ENCODE results near the gene KLHL36. TPM values are rescaled to one million over a fixed set of nuclear protein-coding genes. Genes with fewer than 3 reads are reported as not detected.

KLHL36 gene
- total and polyA plus RNA-seq, 9 donors = 20.7 to 94.9 (median 55.9) TPM

DNA sequence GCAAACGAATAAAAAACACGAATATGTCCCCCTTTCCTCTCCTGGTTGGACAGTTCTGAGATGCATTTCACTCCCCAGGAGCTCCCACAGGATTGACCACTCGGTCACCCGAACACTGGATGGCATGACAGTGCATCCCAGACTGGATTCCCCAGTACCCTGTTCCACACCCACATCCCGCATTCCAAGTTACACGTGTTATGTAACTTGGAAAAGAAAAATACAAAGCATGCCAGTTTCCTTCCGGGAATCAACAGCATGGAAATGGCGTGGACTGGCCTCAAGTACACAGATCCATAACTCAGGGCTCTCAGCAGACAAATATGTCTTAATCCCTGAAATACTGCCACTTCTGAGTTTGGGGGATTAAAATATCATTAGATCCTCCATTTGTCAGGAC lies 12.6 kb upstream of the KLHL36 start:
- no peak for TF ChIP-seq POLR2A (IDR thresholded peaks at IDR 0.05)
- no peak for TF ChIP-seq EP300 (IDR thresholded peaks at IDR 0.05)
- TF ChIP-seq, protein P1, sequence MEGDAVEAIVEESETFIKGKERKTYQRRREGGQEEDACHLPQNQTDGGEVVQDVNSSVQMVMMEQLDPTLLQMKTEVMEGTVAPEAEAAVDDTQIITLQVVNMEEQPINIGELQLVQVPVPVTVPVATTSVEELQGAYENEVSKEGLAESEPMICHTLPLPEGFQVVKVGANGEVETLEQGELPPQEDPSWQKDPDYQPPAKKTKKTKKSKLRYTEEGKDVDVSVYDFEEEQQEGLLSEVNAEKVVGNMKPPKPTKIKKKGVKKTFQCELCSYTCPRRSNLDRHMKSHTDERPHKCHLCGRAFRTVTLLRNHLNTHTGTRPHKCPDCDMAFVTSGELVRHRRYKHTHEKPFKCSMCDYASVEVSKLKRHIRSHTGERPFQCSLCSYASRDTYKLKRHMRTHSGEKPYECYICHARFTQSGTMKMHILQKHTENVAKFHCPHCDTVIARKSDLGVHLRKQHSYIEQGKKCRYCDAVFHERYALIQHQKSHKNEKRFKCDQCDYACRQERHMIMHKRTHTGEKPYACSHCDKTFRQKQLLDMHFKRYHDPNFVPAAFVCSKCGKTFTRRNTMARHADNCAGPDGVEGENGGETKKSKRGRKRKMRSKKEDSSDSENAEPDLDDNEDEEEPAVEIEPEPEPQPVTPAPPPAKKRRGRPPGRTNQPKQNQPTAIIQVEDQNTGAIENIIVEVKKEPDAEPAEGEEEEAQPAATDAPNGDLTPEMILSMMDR (IDR thresholded peaks at IDR 0.05) = no peak
- peaks cover 12% of the 10 kb centered on the region for H3K4me1 ChIP-seq (ENCODE audit: insufficient read depth)
- H3K27me3 ChIP-seq = no peaks in the 10 kb centered on the region
- peak overlapping the region in 1 of 2 donors; percentile 10 for H3K27ac ChIP-seq
- H3K36me3 ChIP-seq = no peaks in the 10 kb centered on the region
- no peaks in the 10 kb centered on the region for H3K9me3 ChIP-seq
- 45 to 56% (median 47%) methylated on average over 8 of the region's 8 CpGs for WGBS, 3 donors
- no peak for DNase-seq
- intact Hi-C loops (cut with DNase I) = no loop called here
- no peak overlapping the region for H3K4me3 ChIP-seq

DNA sequence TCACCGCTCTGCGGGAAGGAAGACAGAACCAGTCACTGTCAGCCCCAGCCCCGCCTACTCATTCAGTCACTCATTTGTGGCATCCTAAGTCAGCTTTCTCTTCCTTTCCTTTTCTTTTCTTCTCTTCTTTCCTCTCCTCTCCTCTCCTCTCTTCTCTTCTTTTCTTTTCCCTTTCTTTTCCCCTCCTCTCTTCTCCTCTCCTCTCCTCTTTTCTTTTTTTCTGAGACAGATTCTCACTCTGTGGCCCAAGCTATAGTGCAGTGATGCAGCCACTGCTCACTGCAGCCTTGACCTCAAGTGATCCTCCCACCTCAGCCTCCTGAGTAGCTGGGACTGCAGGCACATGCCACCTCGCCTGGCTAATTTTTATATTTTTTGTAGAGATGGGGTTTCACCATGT lies 10.6 kb upstream of the KLHL36 start:
- no peaks in the 10 kb centered on the region for H3K36me3 ChIP-seq

DNA sequence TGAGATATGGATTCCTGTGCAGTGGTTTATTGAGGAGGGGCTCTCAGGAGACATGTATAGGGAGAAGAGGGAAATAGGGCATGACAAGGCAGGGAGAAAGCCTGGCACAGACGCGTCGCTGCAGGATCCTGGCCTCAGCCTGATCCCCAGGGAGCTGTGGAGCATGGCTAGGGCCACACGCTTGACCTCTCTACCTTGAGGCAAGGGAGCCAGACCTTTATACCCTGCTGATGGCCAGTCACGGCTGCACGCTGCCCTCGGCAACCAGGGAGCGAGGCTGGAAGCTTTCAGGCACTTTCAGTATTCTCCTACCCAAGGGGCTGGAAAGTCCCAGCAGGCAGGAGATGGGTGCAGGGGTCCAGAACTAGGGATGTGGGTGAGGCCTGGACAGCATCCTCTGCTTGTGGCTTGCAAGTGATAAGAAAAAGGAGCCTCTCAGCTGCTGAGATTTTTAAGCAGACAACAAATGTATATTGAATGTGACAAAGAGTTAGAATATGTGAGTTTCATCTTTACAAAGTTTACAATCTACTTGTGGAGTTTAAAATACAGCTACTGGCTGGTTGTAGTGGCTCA lies 10.0 kb upstream of the KLHL36 start:
- DNase-seq = no peak
- intact Hi-C loops (cut with DNase I) = no loop called here
- H3K4me3 ChIP-seq = no peak overlapping the region

More for the DNA sequence above, 10.6 kb upstream of the KLHL36 start:
- DNase-seq = no peak
- no peaks in the 10 kb centered on the region for H3K27me3 ChIP-seq
- no peak for TF ChIP-seq EP300 (IDR thresholded peaks at IDR 0.05)
- TF ChIP-seq POLR2A (IDR thresholded peaks at IDR 0.05) = no peak
- TF ChIP-seq, protein P1 (IDR thresholded peaks at IDR 0.05) = no peak
- H3K9me3 ChIP-seq = no peaks in the 10 kb centered on the region
- intact Hi-C loops (cut with DNase I) = no loop called here
- H3K27ac ChIP-seq = no peak overlapping the region
- no peak overlapping the region for H3K4me3 ChIP-seq
- peaks cover 10% of the 10 kb centered on the region for H3K4me1 ChIP-seq (ENCODE audit: insufficient read depth)
- WGBS, 3 donors = 83 to 88% (median 84%) methylated on average over 4 of the region's 4 CpGs

DNA sequence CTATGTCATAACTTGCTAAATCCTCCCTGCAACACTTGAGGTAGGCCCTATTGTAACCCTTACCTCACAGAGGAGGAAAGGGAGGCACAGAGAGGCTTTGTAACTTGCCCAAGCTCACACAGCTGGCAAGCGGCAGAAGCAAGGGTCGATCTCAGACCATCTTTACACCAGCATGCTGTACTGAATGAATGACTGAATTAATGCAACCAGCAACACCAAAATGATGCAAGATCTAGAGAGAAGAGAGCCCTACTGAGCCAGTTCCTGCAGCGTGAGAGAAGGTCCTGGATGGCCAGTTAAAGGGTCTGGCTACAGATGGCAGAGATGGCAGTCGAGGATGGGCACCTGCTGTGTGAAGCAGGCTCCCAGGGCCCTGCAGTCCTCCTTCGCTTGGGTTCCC lies 8.2 kb upstream of the KLHL36 start:
- no peaks in the 10 kb centered on the region for H3K9me3 ChIP-seq
- H3K4me1 ChIP-seq (ENCODE audit: insufficient read depth) = peaks cover 9% of the 10 kb centered on the region
- no peak for DNase-seq
- H3K4me3 ChIP-seq = no peak overlapping the region
- no peaks in the 10 kb centered on the region for H3K36me3 ChIP-seq
- TF ChIP-seq EP300 (IDR thresholded peaks at IDR 0.05) = no peak
- TF ChIP-seq, protein P1 (IDR thresholded peaks at IDR 0.05) = no peak
- TF ChIP-seq POLR2A (IDR thresholded peaks at IDR 0.05) = no peak
- intact Hi-C loops (cut with DNase I) = no loop called here
- H3K27me3 ChIP-seq = no peaks in the 10 kb centered on the region
- WGBS, 3 donors = 93 to 97% (median 97%) methylated on average over 5 of the region's 5 CpGs
- no peak overlapping the region for H3K27ac ChIP-seq

More for the DNA sequence above, 10.0 kb upstream of the KLHL36 start:
- Histone ChIP-seq H3K27ac (no peak overlapping the region), H3K36me3 (no peaks in the 10 kb centered on the region), H3K9me3 (no peaks in the 10 kb centered on the region), H3K4me1 (ENCODE audit: insufficient read depth) (peaks cover 6% of the 10 kb centered on the region), H3K27me3 (no peaks in the 10 kb centered on the region)
- TF ChIP-seq POLR2A (IDR thresholded peaks at IDR 0.05) = no peak
- TF ChIP-seq, protein P1 (IDR thresholded peaks at IDR 0.05) = no peak
- no peak for TF ChIP-seq EP300 (IDR thresholded peaks at IDR 0.05)
- 78 to 96% (median 94%) methylated on average over 8 of the region's 8 CpGs for WGBS, 3 donors
